ENCODE measurements around the gene YAP1.
A peak's percentile ranks its signal among the peaks of the same experiment; 100 is the strongest.

YAP1 gene

GRCh38 chr11:102121329-102121728 is 11.1 kb downstream of the YAP1 start:
- no peak overlapping the region for H3K4me3 ChIP-seq (replicated peaks in 1 of 2; ENCODE audit: low read depth in 2 of 2, low read length in 2 of 2)
- TF ChIP-seq CTCF (IDR thresholded peaks at IDR 0.05; ENCODE audit: low read depth, low read length), result no peak
- DNase-seq (ENCODE audit: low read depth in 2 of 2), result peak in 1 of 2 donors; percentile 32

GRCh38 chr11:102134597-102134996 is 24.4 kb downstream of the YAP1 start:
- no peak for DNase-seq (ENCODE audit: low read depth in 2 of 2)
- no peak for TF ChIP-seq CTCF (IDR thresholded peaks at IDR 0.05; ENCODE audit: low read depth, low read length)
- H3K4me3 ChIP-seq (replicated peaks in 1 of 2; ENCODE audit: low read depth in 2 of 2, low read length in 2 of 2), result no peak overlapping the region

GRCh38 chr11:102135256-102135655 is 25.0 kb downstream of the YAP1 start:
- DNase-seq (ENCODE audit: low read depth in 2 of 2), result no peak
- no peak overlapping the region for H3K4me3 ChIP-seq (replicated peaks in 1 of 2; ENCODE audit: low read depth in 2 of 2, low read length in 2 of 2)
- no peak for TF ChIP-seq CTCF (IDR thresholded peaks at IDR 0.05; ENCODE audit: low read depth, low read length)

- no peak for DNase-seq (ENCODE audit: low read depth in 2 of 2)
- no peak overlapping the region for H3K4me3 ChIP-seq (replicated peaks in 1 of 2; ENCODE audit: low read depth in 2 of 2, low read length in 2 of 2)
- no peak for TF ChIP-seq CTCF (IDR thresholded peaks at IDR 0.05; ENCODE audit: low read depth, low read length)
Measured at GRCh38 chr11:102138223-102138622, 28.0 kb downstream of the YAP1 start.

- H3K4me3 ChIP-seq (replicated peaks in 1 of 2; ENCODE audit: low read depth in 2 of 2, low read length in 2 of 2), result no peak overlapping the region
- peak; percentile 63 to 85 for DNase-seq (ENCODE audit: low read depth in 2 of 2)
- TF ChIP-seq CTCF (IDR thresholded peaks at IDR 0.05; ENCODE audit: low read depth, low read length), result no peak
Measured at GRCh38 chr11:102138670-102139069, 28.4 kb downstream of the YAP1 start.

- peak; percentile 69 to 88 for DNase-seq (ENCODE audit: low read depth in 2 of 2)
Measured at GRCh38 chr11:102139081-102139498, 28.8 kb downstream of the YAP1 start.

More at GRCh38 chr11:102139081-102139498, 28.8 kb downstream of the YAP1 start:
- TF ChIP-seq CTCF (IDR thresholded peaks at IDR 0.05; ENCODE audit: low read depth, low read length), result no peak
- no peak overlapping the region for H3K4me3 ChIP-seq (replicated peaks in 1 of 2; ENCODE audit: low read depth in 2 of 2, low read length in 2 of 2)
